ENCODE results near the gene ST3GAL4.

- no peak for TF ChIP-seq POLR2A (IDR thresholded peaks at IDR 0.05)
- no peak for TF ChIP-seq CTCF (IDR thresholded peaks at IDR 0.05)
Observed at GRCh38 chr11:126322996-126323395, 32.5 kb upstream of the ST3GAL4 start.

Measured in sigmoid colon (tissue), 3 donors.